GM08714 (cell line): ENCODE data around the gene CHMP5.

Experiments used
- H3K4me3 ChIP-seq: fragments of 200-500 bp; sonication (Bioruptor generic); 2 replicates; pipeline ENCODE4 v1.5.1; 2014; ENCODE audit warnings: mild to moderate bottlenecking, low read length, inconsistent platforms
- ZNF274 ChIP-seq: IDR thresholded peaks from 2 replicates; pipeline ENCODE4 v1.6.1; 2012; ENCODE audit warnings: mild to moderate bottlenecking, low read depth, low read length

The CHMP5 gene

DNA sequence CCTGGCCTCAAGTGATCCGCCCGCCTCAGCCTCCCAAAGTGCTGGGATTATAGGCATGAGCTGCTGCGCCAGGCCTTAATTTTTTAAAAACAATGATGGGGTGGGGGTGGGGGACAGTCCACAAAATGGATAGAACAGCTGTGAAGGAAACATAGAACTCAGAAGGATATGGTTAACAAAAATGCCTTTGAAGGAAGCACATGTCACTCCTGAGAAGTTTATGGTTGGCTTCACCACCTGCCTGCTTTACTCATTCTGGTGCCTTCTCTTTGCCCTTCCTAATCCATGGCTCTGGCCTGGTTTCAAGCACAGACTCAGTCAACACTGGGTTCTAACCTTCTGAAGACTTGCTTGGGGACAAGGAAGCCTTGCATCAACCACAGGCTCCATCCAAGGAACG is 10.6 kb upstream of the CHMP5 start:
- H3K4me3 ChIP-seq = no peak overlapping the region
- no peak for TF ChIP-seq ZNF274

DNA sequence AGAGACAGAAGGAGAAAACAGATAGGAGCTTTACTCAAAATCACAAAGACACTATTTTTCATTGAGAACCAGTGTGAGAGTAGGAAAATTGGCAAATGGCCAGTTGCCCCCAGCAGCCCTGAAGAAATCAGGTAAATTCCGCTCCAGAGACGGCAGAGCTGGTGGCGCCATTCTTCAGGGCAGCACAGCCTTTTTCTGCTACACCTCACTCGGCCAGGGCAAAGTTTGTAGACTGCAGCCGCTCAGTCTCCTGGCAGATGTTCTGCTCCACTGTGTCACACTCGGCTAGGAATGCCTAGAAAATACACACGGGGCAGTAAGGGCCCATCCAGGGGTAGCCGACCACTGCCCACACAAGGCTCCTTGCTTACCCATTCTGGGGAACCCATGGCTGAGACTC is 9.8 kb upstream of the CHMP5 start:
- no peak overlapping the region for H3K4me3 ChIP-seq
- TF ChIP-seq ZNF274 = no peak

- no peak for TF ChIP-seq ZNF274
- no peak overlapping the region for H3K4me3 ChIP-seq
Measured at GRCh38 chr9:33255471-33255870, 9.4 kb upstream of the CHMP5 start.

GRCh38 chr9:33256236-33256635 is 8.6 kb upstream of the CHMP5 start:
- no peak for TF ChIP-seq ZNF274
- no peak overlapping the region for H3K4me3 ChIP-seq

GRCh38 chr9:33257276-33257675 is 7.6 kb upstream of the CHMP5 start:
- H3K4me3 ChIP-seq = no peak overlapping the region
- TF ChIP-seq ZNF274 = no peak

DNA sequence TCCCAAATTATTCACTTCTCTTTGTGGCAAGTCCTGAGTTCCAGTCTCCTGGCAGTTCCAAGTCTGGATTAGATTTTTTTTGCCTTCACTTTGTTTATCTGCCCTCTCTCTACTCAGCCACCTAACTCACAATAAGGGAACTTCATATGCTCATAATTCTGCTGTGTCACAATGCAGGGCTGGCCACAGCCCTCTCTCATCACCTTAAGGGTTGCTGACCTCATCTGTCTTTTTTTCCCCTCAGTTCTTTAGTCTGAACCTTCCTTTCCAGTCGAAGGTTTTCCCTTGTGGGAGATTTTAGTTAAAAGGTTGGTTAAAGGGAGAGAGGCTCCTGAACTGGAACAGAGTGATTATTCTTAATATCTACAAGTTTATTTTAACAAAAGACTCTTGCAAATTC is 4.5 kb upstream of the CHMP5 start:
- no peak for TF ChIP-seq ZNF274
- no peak overlapping the region for H3K4me3 ChIP-seq

GRCh38 chr9:33263131-33264002 is 1.5 kb upstream of the CHMP5 start:
- no peak for TF ChIP-seq ZNF274
- peak overlapping the region; percentile 86 for H3K4me3 ChIP-seq

- H3K4me3 ChIP-seq = peak overlapping the region; percentile 86
- TF ChIP-seq ZNF274 = no peak
Measured at GRCh38 chr9:33264003-33264472, 811 bp upstream of the CHMP5 start.

GRCh38 chr9:33265211-33265865 is 489 bp downstream of the CHMP5 start:
- H3K4me3 ChIP-seq = peak overlapping the region; percentile 97
- TF ChIP-seq ZNF274 = no peak

- no peak overlapping the region for H3K4me3 ChIP-seq
- no peak for TF ChIP-seq ZNF274
Measured at GRCh38 chr9:33267151-33267767, 2.4 kb downstream of the CHMP5 start.

- no peak for TF ChIP-seq ZNF274
- no peak overlapping the region for H3K4me3 ChIP-seq
Measured at GRCh38 chr9:33270146-33270545, 5.3 kb downstream of the CHMP5 start.

GRCh38 chr9:33272061-33272460 is 7.2 kb downstream of the CHMP5 start:
- no peak for TF ChIP-seq ZNF274
- H3K4me3 ChIP-seq = no peak overlapping the region

- H3K4me3 ChIP-seq = no peak overlapping the region
- TF ChIP-seq ZNF274 = no peak
Measured at GRCh38 chr9:33273266-33273971, 8.6 kb downstream of the CHMP5 start.

GRCh38 chr9:33273972-33274328 is 9.1 kb downstream of the CHMP5 start:
- TF ChIP-seq ZNF274 = no peak
- no peak overlapping the region for H3K4me3 ChIP-seq

DNA sequence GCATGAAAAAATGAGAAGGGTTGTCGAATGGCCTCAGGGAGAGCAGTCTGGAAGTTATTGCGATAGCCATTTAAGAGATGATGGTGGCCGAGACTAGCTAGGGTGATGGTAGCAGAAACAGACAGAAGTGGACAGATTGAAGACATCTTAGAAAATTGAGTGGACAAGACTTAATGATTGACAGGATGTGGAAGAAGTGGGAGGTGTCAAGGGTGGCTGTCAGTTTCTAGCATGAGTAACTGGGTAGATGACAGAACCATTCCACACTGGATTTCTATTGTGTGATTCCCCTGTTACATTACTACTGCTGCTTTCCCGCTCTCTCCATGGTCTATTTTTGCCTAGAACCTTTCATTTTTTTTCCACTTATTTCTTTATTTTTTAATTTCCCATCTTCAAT is 12.6 kb downstream of the CHMP5 start:
- H3K4me3 ChIP-seq = no peak overlapping the region
- no peak for TF ChIP-seq ZNF274
